ENCODE measurements around the gene CUX1.

DNA sequence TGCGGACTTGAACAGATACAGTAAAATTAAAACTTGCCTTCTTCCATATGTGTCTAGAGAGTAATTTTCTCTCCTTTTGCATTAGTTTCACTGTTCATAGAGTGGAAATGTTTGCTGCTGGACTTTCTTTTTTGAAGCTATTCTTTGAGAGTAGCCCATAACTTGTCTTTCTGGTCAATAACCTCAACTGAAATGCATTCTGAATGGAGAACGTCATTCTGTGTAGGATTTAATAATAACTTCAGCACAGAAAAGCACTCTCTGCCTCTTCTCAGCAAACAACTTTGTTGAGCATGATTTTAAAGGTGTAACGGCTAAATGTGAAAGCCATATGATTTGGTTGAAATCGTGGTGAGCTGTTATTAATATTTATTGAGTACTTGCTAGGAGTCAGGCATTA, 111.8 kb downstream of the CUX1 start:
- no peak for TF ChIP-seq POLR2AphosphoS5 (IDR thresholded peaks at IDR 0.05)
- TF ChIP-seq, protein P1, sequence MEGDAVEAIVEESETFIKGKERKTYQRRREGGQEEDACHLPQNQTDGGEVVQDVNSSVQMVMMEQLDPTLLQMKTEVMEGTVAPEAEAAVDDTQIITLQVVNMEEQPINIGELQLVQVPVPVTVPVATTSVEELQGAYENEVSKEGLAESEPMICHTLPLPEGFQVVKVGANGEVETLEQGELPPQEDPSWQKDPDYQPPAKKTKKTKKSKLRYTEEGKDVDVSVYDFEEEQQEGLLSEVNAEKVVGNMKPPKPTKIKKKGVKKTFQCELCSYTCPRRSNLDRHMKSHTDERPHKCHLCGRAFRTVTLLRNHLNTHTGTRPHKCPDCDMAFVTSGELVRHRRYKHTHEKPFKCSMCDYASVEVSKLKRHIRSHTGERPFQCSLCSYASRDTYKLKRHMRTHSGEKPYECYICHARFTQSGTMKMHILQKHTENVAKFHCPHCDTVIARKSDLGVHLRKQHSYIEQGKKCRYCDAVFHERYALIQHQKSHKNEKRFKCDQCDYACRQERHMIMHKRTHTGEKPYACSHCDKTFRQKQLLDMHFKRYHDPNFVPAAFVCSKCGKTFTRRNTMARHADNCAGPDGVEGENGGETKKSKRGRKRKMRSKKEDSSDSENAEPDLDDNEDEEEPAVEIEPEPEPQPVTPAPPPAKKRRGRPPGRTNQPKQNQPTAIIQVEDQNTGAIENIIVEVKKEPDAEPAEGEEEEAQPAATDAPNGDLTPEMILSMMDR (IDR thresholded peaks at IDR 0.05), result no peak
- no peak for TF ChIP-seq EP300 (IDR thresholded peaks at IDR 0.05)
- no peak for TF ChIP-seq POLR2A (IDR thresholded peaks at IDR 0.05)

Measured in suprapubic skin (tissue), 4 donors.